GM12865 (cell line): ENCODE data around the gene RXYLT1.
"Not testable (repeated sequence)": the region's sequence is repeated elsewhere in the genome, so short reads cannot be mapped to it uniquely, and the experiment has no call there.

Experiments
- DNase-seq: peaks from one replicate; pipeline ENCODE4 v3.0.0; 2010; ENCODE audit warnings: low read depth
- H3K4me3 ChIP-seq: 2 replicates; pipeline ENCODE4 v1.5.1; 2011; ENCODE audit warnings: mild to moderate bottlenecking, low read depth, low read length, control low read depth
- TF ChIP-seq, protein P1 (sequence below): IDR thresholded peaks from 2 replicates; pipeline ENCODE4 v1.5.1; 2011; ENCODE audit warnings: low read length, control low read depth, low read depth, inconsistent platforms; ENCODE audit not compliant: insufficient read depth; ENCODE audit errors: missing control alignments

RXYLT1 gene, protein sequence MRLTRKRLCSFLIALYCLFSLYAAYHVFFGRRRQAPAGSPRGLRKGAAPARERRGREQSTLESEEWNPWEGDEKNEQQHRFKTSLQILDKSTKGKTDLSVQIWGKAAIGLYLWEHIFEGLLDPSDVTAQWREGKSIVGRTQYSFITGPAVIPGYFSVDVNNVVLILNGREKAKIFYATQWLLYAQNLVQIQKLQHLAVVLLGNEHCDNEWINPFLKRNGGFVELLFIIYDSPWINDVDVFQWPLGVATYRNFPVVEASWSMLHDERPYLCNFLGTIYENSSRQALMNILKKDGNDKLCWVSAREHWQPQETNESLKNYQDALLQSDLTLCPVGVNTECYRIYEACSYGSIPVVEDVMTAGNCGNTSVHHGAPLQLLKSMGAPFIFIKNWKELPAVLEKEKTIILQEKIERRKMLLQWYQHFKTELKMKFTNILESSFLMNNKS

DNA sequence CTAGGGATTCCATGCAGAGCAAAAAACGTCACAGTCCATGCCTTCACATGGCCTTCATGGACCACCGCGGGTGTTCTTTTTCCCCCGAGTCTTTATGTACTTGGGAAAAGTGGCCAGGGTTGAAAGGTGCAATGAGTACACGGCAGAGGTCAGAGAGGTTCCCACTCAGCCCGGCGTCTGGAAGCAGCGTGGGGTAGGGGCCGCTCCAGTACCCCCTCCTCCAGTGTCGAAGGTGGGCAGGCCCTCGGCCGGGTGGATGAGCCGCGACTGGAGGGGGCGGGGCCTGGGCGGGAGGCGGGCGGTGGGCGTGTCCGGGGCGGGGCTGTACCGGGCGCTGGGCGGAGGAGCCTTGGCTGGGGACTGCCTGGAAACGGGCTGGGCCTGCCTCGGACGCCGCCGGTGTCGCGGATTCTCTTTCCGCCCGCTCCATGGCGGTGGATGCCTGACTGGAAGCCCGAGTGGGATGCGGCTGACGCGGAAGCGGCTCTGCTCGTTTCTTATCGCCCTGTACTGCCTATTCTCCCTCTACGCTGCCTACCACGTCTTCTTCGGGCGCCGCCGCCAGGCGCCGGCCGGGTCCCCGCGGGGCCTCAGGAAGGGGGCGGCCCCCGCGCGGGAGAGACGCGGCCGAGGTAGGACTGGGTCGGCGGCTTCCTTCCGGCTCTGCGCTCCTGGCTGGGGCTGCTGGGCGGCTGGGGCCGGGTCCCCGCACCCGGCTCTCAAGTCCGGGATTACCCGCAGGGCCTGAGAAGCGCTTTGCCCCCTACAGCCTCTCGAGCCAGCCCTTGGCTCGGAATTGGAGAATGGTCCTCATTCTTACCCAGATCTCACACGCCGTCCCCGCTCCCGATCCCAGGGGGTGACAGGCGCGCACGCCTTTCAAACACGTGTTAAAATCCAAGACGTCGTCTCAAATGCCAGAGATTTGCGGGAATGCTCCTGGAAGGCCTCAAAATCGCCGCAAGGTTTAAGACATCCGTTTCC is at the start of gene RXYLT1:
Gene RXYLT1 (plus strand): TSS at position 412 of the 984 bp plus-strand sequence. CDS start 52 bp downstream, at position 464.
- TF ChIP-seq, protein P1, sequence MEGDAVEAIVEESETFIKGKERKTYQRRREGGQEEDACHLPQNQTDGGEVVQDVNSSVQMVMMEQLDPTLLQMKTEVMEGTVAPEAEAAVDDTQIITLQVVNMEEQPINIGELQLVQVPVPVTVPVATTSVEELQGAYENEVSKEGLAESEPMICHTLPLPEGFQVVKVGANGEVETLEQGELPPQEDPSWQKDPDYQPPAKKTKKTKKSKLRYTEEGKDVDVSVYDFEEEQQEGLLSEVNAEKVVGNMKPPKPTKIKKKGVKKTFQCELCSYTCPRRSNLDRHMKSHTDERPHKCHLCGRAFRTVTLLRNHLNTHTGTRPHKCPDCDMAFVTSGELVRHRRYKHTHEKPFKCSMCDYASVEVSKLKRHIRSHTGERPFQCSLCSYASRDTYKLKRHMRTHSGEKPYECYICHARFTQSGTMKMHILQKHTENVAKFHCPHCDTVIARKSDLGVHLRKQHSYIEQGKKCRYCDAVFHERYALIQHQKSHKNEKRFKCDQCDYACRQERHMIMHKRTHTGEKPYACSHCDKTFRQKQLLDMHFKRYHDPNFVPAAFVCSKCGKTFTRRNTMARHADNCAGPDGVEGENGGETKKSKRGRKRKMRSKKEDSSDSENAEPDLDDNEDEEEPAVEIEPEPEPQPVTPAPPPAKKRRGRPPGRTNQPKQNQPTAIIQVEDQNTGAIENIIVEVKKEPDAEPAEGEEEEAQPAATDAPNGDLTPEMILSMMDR: no peak
- DNase-seq: peak; percentile 89

DNA sequence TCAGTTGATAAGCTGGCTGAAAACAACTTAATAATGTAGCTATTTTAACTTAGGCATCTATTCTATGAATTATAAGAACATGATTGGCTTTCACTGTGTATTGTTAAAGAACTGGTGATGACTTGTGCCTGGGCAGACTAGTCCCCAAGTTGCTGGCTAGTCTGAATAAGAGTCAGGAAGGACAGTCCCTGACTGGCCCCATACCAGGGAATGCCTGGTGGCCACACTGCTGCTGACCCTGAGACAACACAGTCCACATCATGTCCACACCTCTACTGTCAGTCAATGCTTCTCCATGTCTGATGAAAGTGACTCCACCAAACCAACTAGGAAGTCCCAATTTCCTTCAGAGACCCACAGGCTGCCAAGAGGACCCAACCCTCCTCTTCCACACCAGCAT is 46.9 kb upstream of the RXYLT1 start:
- H3K4me3 ChIP-seq, DNase-seq: not testable (repeated sequence)

More for the DNA sequence above, at the start of gene RXYLT1:
- peak within 1 kb of the TSS; percentile 100 for H3K4me3 ChIP-seq

DNA sequence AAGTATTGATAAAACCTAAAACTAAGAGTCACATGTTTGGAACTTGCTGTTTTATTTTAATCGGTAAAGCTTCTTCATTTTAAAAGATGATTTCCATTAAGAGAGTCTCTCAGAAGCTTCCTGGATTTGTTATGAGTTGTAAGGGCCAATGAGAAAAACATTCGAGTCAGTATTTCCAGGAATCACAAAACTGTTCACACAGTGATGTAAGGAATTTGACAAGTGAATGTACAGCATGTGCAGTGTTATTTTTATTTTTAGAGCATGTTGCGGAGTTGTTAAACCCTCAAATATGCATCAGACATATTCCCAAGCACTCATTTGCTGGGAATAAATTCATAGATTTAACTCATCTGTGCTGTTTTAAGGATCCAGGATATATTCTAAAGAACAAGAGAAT is 46.1 kb upstream of the RXYLT1 start:
- H3K4me3 ChIP-seq, DNase-seq: not testable (repeated sequence)

DNA sequence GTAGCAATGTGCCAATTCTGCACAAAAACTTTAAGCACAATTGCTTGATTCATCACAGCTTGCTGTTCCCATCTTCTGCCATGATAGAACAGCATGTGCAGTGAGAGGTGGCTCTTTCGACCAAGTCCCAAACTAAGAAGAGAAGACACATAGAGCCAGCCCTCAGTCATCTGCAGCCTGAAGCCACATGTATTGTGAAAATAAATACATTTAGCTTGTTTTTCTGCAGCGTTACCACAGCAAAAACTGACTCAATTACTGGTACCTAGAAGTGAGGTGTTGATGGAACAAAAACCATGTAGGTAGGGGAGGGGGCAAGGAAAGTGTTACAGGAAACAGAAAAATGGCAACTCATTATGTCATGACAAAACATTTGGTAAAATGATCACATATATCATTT is 39.2 kb upstream of the RXYLT1 start:
- not testable (repeated sequence) for DNase-seq

DNA sequence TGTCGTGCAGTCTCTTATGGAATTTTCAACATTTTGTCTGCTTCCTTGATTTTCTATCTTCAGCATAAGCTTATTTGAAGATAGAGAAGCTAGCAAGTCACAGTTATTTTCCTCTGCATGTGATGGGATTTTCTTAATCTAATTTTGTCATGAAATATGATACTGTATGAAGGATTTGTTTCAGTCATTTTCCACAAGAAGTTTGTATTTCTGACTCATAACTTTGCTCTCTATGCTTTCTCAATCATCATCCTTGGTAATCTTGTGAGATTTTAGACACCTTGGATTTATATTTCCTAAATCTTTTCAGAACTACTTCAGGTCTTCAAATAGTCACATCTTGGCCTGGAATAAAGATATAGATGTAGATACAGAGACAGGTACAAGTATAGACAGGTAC is 38.3 kb upstream of the RXYLT1 start:
- H3K4me3 ChIP-seq, DNase-seq: not testable (repeated sequence)

More for the DNA sequence above, 39.2 kb upstream of the RXYLT1 start:
- H3K4me3 ChIP-seq: not testable (repeated sequence)

DNA sequence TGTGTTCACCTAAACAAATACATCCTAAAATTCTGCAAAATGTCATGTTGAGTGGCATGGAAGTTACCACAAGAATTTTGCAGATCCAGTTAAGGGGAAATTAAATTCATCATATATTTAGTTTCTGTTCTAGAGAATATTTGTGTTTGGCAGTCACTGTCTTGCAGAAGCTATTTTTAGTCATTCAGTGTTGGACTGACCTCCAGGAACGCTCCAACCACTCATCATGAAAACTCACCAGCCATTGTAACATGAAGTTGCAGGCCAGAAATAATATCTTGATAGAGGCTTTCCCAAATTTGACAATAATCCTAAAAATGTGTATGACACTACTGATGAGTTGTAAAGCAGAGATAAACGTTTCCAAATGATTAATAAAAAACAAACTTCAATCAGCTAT is 35.6 kb upstream of the RXYLT1 start:
- H3K4me3 ChIP-seq, DNase-seq: not testable (repeated sequence)

DNA sequence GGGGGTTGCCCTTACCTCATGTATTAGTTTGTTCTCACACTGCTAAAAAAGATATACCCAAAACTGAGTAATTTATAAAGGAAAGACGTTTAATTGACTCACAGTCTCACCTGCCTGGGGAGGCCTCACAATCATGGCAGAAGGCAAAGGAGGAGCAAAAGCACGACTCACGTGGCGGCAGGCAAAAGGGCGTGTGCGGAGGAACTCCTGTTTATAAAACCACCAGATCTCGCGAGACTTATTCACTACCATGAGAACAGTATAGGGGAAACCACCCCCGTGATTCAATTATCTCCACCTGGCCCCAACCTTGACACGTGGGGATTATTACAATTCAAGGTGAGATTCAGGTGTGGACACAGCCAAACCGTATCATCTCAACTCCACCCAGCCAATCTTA is 33.2 kb upstream of the RXYLT1 start:
- DNase-seq, H3K4me3 ChIP-seq: not testable (repeated sequence)

DNA sequence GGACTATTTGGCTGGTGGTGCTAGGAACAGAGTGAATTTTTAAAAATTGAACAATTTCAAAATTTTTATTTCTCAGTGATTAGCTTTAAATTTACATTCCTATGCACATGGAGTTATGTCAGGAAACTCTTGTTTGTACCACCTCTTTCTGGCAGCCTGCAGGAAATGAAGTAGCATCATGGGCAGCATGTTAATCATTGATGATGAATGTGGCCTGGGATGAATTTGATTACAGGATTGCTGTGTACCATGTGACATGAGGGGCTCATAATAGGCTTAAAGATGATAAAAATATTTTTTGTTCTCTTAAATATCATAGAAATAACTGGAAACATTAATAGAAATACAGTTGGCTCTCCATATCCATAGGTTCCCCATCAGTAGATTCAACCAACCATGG is 32.6 kb upstream of the RXYLT1 start:
- H3K4me3 ChIP-seq, DNase-seq: not testable (repeated sequence)

DNA sequence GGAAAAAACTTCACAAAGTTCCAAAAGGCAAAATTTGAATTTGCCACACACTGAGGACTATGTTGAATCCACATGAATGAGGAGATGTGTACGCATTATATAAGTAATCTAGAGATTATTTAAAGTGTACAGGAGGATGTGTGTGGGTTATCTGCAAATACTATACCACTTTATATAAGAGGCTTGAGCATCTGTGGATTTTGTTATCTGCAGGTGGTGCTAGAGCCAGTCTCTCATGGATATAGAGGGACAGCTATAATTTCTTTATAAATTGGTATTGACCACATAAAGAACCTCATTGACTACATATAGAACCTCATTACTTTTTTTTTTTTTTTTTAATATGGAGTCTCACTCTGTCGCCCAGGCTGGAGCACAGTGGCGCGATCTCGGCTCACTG is 32.2 kb upstream of the RXYLT1 start:
- TF ChIP-seq, protein P1: no peak
- no peak overlapping the region for H3K4me3 ChIP-seq
- no peak for DNase-seq

DNA sequence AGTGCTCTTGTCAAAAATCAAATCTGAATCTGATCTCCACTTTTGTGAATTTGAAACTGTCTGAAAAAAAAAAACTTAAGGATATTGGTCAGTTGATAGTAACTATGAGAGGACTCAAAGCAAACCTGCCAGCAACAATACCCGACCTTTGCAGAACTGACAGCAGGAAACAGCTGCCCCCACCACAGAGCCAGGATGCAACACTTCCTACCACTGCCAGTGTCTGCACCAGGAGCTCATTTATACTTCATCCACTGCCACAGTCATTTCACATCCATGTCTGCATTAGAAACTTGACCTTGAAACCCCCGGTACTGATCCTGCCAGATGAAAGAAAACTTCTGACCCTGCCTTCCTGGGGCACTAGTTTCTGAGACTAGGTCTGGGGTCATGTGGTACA is 27.4 kb upstream of the RXYLT1 start:
- DNase-seq: peak; percentile 21
- TF ChIP-seq, protein P1: no peak
- H3K4me3 ChIP-seq: no peak overlapping the region
